K562 (cell line): ENCODE results near the gene DSG2. TPM values are rescaled to one million over a fixed set of nuclear protein-coding genes. Genes with fewer than 3 reads are reported as not detected.

Experiments
- ATAC-seq: fragments of 200-7000 bp; cut with Tn5 transposase; 3 replicates; pipeline ENCODE4 v1.9.1; 2020; ENCODE audit warnings: moderate library complexity
- BruUV-seq: library from RNA; stranded (reverse); fragments of 400-500 nt; replicated peaks from 2 replicates; lab custom pipeline; 2021; lab: Mats Ljungman, UMichigan
- CTCF ChIA-PET: fragments of 300-600 bp; formaldehyde crosslinking; extraction: SDS; loops from one replicate; lab custom pipeline; 2021; ENCODE audit warnings: low intra/inter-chr PET ratio; lab: Yijun Ruan, JAX
- POLR2A ChIA-PET: fragments of 300-600, 350-650 bp; sonication (Branson Sonifier 250); formaldehyde crosslinking; extraction: SDS; loops from one replicate; lab custom pipeline; 2021; ENCODE audit warnings: antibody characterized with exemption, inconsistent platforms; lab: Yijun Ruan, JAX
- DNase-seq, 4 experiments: peaks; one replicate each; pipeline versions ENCODE4 v3.0.0 to v3.0.0-alpha.2; 2011 to 2018; ENCODE audit warnings: low spot score in 3 of 4, mixed read lengths in 3 of 4; ENCODE audit errors: extremely low read depth in 1 of 4
- FAIRE-seq: peaks from 2 replicates; lab custom pipeline; 2011; peaks lifted over from hg19 to GRCh38; lab: Jason Lieb, UNC
- H2AFZ ChIP-seq: 2 replicates; pipeline ENCODE4 v1.6.0; 2011; ENCODE audit warnings: low read depth, low read length, control low read depth, inconsistent platforms
- H3K27ac ChIP-seq: fragments of 200-600 bp; 3 replicates; pipeline ENCODE4 v1.8.0; 2011; ENCODE audit warnings: low read depth, mild to moderate bottlenecking, control low read depth, inconsistent platforms, low read length, moderate library complexity, mixed read lengths; ENCODE audit errors: extremely low read depth
- H3K27me3 ChIP-seq, 2 experiments: fragments of 300-600 bp in 1 of 2; 2 replicates in 1 of 2; 3 replicates in 1 of 2; pipeline versions ENCODE4 v1.6.0 to v1.8.0; 2011; ENCODE audit warnings: inconsistent platforms in 2 of 2, low read length in 2 of 2, mild to moderate bottlenecking in 1 of 2, mixed read lengths in 1 of 2, moderate library complexity in 1 of 2; ENCODE audit not compliant: control insufficient read depth in 2 of 2, insufficient read depth in 2 of 2
- H3K36me3 ChIP-seq: fragments of 300-600 bp; 3 replicates; pipeline ENCODE4 v1.8.0; 2011; ENCODE audit warnings: mild to moderate bottlenecking, low read length, inconsistent platforms; ENCODE audit not compliant: control insufficient read depth, insufficient read depth
- H3K4me1 ChIP-seq, 2 experiments: fragments of 200-600 bp in 1 of 2; replicated peaks in 1 of 2; 2 replicates in 1 of 2; 3 replicates in 1 of 2; pipeline versions ENCODE4 v1.5.1 to v1.8.0; 2011; ENCODE audit warnings: inconsistent platforms in 2 of 2, low read length in 2 of 2, mild to moderate bottlenecking in 1 of 2, mixed read lengths in 1 of 2, moderate library complexity in 1 of 2; ENCODE audit not compliant: control insufficient read depth in 2 of 2, insufficient read depth in 2 of 2
- H3K4me2 ChIP-seq: 2 replicates; pipeline ENCODE4 v1.6.1; 2011; ENCODE audit warnings: low read length, control low read depth, inconsistent platforms, mixed read lengths; ENCODE audit not compliant: insufficient read depth
- H3K4me3 ChIP-seq: fragments of 200-600 bp; sonication (generic), shearing (Covaris generic); 2 replicates; pipeline ENCODE4 v1.5.1; 2016; ENCODE audit warnings: control low read depth, inconsistent platforms
- H3K79me2 ChIP-seq: fragments of 200-600 bp; 3 replicates; pipeline ENCODE4 v1.8.0; 2011; ENCODE audit warnings: low read length, inconsistent platforms; ENCODE audit not compliant: control insufficient read depth, insufficient read depth
- H3K9ac ChIP-seq, 2 experiments: 2 replicates each; pipeline versions ENCODE4 v1.6.0 to v1.6.1; 2011; ENCODE audit warnings: low read depth in 2 of 2, low read length in 2 of 2, control low read depth in 1 of 2, inconsistent platforms in 1 of 2, mild to moderate bottlenecking in 1 of 2, mixed read lengths in 1 of 2; ENCODE audit not compliant: insufficient read depth in 1 of 2
- H3K9me1 ChIP-seq: one replicate; pipeline ENCODE4 v1.6.0; 2011; ENCODE audit warnings: inconsistent platforms, mild to moderate bottlenecking, low read length, moderate library complexity; ENCODE audit not compliant: control insufficient read depth, insufficient read depth
- H3K9me3 ChIP-seq: replicated peaks from 2 replicates; pipeline ENCODE4 v1.5.1; 2011; ENCODE audit warnings: low read depth, low read length, inconsistent platforms; ENCODE audit not compliant: control insufficient read depth, insufficient read depth
- H4K20me1 ChIP-seq: replicated peaks from 2 replicates; pipeline ENCODE4 v1.6.1; 2011; ENCODE audit warnings: low read length, inconsistent platforms, mixed read lengths; ENCODE audit not compliant: control insufficient read depth, insufficient read depth
- PTTG1 ChIP-seq: fragments of 450-650 bp; IDR thresholded peaks from 2 replicates; pipeline ENCODE4 v1.6.1; 2016; ENCODE audit warnings: low read depth, mild to moderate bottlenecking, missing genetic modification characterization, missing compliant biosample characterization
- RBM14 ChIP-seq: fragments of 200-400 bp; formaldehyde crosslinking; IDR thresholded peaks from 2 replicates; pipeline ENCODE4 v1.6.1; 2018; ENCODE audit warnings: low read depth, mild to moderate bottlenecking, low read length, moderate library complexity, borderline replicate concordance; ENCODE audit not compliant: insufficient read depth
- RBM39 ChIP-seq: fragments of 200-400 bp; formaldehyde crosslinking; optimal IDR thresholded peaks from 2 replicates; pipeline ENCODE3; 2018; ENCODE audit warnings: low read depth, low read length
- WGBS: fragments of 100-300 bp; shearing (Covaris generic); methylation state at CpG from one replicate; pipeline ENCODE4 v1.1.6; 2016; ENCODE audit warnings: low coverage, mixed read lengths; ENCODE audit not compliant: insufficient coverage; ENCODE audit errors: missing lambda C conversion rate; 5-methylcytosine and 5-hydroxymethylcytosine counted together
- in situ Hi-C: fragments of 300-500 bp; cut with MboI; formaldehyde crosslinking; loops from 4 replicates; pipeline ENCODE4 v1.15.0; 2018; ENCODE audit warnings: inconsistent platforms, mixed read lengths
- intact Hi-C: fragments of 100-400 bp; cut with micrococcal nuclease; formaldehyde crosslinking; loops from 2 replicates; pipeline ENCODE4 v1.14.2; 2022
- polyA plus RNA-seq, 8 experiments: library from polyadenylated mRNA; depleted of rRNA in 4 of 8; stranded (reverse) in 5 of 8; unstranded in 3 of 8; fragments of >200 nt; fragmentation: Nextera tagmentation in 2 of 8; fragmentation: Illumina TruSeq in 1 of 8; extraction: Ambion mirVana in 2 of 8; extraction: Trizol in 1 of 8; gene quantifications; 2 replicates each; pipeline versions ENCODE4 v1.2.1 to v1.2.3, GENCODE V29; 2011 to 2014; ENCODE audit warnings: inconsistent platforms in 1 of 8, missing spikeins in 1 of 8
- total RNA-seq, 7 experiments: library from RNA; depleted of rRNA in 6 of 7; stranded (reverse); fragments of >200 nt in 6 of 7; fragmentation: Illumina TruSeq in 2 of 7; extraction: Trizol in 2 of 7; gene quantifications; 2 replicates each; pipeline versions ENCODE4 v1.2.1 to v1.2.3, GENCODE V29; 2011 to 2021; ENCODE audit warnings: low replicate concordance in 1 of 7
- TF ChIP-seq, protein P1 (sequence below): fragments of 450-650 bp; formaldehyde crosslinking; IDR thresholded peaks from 2 replicates; pipeline ENCODE4 v1.4.0; 2020; ENCODE audit warnings: mild to moderate bottlenecking, moderate library complexity
- TF ChIP-seq, protein P2 (sequence below): fragments of 450-650 bp; IDR thresholded peaks from 2 replicates; pipeline ENCODE4 v1.6.1; 2016; ENCODE audit warnings: mild to moderate bottlenecking

The DSG2 gene
- total and polyA plus RNA-seq, 9 of the 15 experiments (the other 6 are each of a cell fraction or from before 2014, with no cell fraction given), result 16.9 to 68.6 (median 41.3) TPM

DNA sequence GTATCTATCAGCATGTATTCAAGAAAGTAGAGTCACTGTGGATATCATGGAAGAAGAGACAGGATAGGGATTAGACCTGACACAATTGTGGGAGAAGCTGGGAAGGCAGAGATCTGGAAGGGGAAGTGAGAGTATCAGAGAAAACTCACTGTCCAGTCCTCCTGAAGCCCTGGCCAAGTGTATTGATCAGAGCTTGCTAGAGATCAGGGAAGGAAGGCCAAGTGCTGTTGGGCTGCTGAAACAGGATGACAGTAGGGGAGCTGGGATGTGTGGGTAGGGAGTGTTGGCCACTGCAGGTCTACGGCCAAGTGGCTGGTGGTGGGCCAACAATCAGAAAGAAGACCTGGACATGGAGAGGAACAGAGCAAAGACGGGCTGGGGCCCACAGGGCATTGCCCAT lies 67.4 kb downstream of the DSG2 start:
- TF ChIP-seq RBM39 (no peak), RBM14 (no peak), PTTG1 (tag) (no peak)
- TF ChIP-seq, protein P1, sequence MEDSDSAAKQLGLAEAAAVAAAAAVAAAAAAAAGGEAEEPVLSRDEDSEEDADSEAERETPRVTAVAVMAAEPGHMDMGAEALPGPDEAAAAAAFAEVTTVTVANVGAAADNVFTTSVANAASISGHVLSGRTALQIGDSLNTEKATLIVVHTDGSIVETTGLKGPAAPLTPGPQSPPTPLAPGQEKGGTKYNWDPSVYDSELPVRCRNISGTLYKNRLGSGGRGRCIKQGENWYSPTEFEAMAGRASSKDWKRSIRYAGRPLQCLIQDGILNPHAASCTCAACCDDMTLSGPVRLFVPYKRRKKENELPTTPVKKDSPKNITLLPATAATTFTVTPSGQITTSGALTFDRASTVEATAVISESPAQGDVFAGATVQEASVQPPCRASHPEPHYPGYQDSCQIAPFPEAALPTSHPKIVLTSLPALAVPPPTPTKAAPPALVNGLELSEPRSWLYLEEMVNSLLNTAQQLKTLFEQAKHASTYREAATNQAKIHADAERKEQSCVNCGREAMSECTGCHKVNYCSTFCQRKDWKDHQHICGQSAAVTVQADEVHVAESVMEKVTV (CRISPR knock-in tag), result no peak
- TF ChIP-seq, protein P2, sequence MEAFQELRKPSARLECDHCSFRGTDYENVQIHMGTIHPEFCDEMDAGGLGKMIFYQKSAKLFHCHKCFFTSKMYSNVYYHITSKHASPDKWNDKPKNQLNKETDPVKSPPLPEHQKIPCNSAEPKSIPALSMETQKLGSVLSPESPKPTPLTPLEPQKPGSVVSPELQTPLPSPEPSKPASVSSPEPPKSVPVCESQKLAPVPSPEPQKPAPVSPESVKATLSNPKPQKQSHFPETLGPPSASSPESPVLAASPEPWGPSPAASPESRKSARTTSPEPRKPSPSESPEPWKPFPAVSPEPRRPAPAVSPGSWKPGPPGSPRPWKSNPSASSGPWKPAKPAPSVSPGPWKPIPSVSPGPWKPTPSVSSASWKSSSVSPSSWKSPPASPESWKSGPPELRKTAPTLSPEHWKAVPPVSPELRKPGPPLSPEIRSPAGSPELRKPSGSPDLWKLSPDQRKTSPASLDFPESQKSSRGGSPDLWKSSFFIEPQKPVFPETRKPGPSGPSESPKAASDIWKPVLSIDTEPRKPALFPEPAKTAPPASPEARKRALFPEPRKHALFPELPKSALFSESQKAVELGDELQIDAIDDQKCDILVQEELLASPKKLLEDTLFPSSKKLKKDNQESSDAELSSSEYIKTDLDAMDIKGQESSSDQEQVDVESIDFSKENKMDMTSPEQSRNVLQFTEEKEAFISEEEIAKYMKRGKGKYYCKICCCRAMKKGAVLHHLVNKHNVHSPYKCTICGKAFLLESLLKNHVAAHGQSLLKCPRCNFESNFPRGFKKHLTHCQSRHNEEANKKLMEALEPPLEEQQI, result no peak
- Histone ChIP-seq H3K27ac (no peak overlapping the region), H3K36me3 (no peaks in the 10 kb centered on the region), H4K20me1 (no peaks in the 10 kb centered on the region), H3K4me1 (no peaks in the 10 kb centered on the region), H3K4me2 (no peak overlapping the region), H2AFZ (no peak overlapping the region), H3K9me3 (no peaks in the 10 kb centered on the region), H3K9me1 (no peaks in the 10 kb centered on the region), H3K27me3 (peaks cover 3 to 9% of the 10 kb centered on the region in 2 experiments; a peak in 4 of 5 replicates), H3K9ac (no peak overlapping the region), H3K4me3 (no peak overlapping the region), H3K79me2 (no peaks in the 10 kb centered on the region)
- intact Hi-C loops (no loop called here), in situ Hi-C loops (no loop called here)
- 0% methylated on average over 2 of the region's 2 CpGs for WGBS
- FAIRE-seq (no peak), DNase-seq (no peak), ATAC-seq (no peak)
- BruUV-seq, result no TSS peak
- CTCF ChIA-PET, result no interaction called here
- POLR2A ChIA-PET, result interaction anchor here (0.6 kb wide), 1 partner anchor 20 kb away, joined by 3 read pairs; no protein-coding TSS in a partner anchor
